B cell (primary cell): ENCODE measurements around the gene LYPD3. TPM values are rescaled to one million over a fixed set of nuclear protein-coding genes. Genes with fewer than 3 reads are reported as not detected.

Experiments used
- ATAC-seq: fragments of 200-7000 bp; cut with Tn5 transposase; one replicate; pipeline ENCODE4 v1.10.0; 2021; ENCODE audit warnings: low read depth, mild to moderate bottlenecking, moderate number of reproducible peaks, moderate library complexity
- CTCF ChIA-PET: fragments of 350-600 bp; sonication (Branson Sonifier 250); formaldehyde crosslinking; loops from one replicate; lab custom pipeline; 2021; ENCODE audit warnings: antibody characterized with exemption, inconsistent platforms; lab: Charles Lee
- POLR2A ChIA-PET: fragments of 350-600 bp; sonication (Branson Sonifier 250); formaldehyde crosslinking; loops from one replicate; lab custom pipeline; 2021; ENCODE audit warnings: antibody characterized with exemption; lab: Charles Lee
- DNase-seq: peaks from one replicate; pipeline ENCODE4 v3.0.0; 2013
- H2AFZ ChIP-seq: 2 replicates; pipeline ENCODE4 v1.6.1; 2012; ENCODE audit warnings: mild to moderate bottlenecking, low read depth, low read length; ENCODE audit not compliant: insufficient read depth, poor library complexity, severe bottlenecking
- H3K27ac ChIP-seq, 2 donors: 1 replicate in 1 of 2; 2 replicates in 1 of 2; pipeline ENCODE4 v1.5.1; 2012 to 2013; ENCODE audit warnings: low read length in 2 of 2, mild to moderate bottlenecking in 2 of 2, moderate library complexity in 1 of 2
- H3K27me3 ChIP-seq, 4 experiments: fragments of 200-600 bp in 1 of 4; sonication (generic) in 1 of 4; replicated peaks in 1 of 4; 1 replicate in 2 of 4; 2 replicates in 2 of 4; pipeline versions ENCODE4 v1.6.1 to v1.7.0; 2013 to 2016; ENCODE audit warnings: low read length in 3 of 4, mild to moderate bottlenecking in 2 of 4, mixed read lengths in 1 of 4, moderate library complexity in 1 of 4; ENCODE audit not compliant: insufficient read depth in 4 of 4, control insufficient read depth in 3 of 4; ENCODE audit errors: control extremely low read depth in 1 of 4
- H3K36me3 ChIP-seq, 2 experiments: replicated peaks in 1 of 2; 1 replicate in 1 of 2; 2 replicates in 1 of 2; pipeline versions ENCODE4 v1.6.1 to v1.7.1; 2013; ENCODE audit warnings: low read length in 1 of 2; ENCODE audit not compliant: insufficient read depth in 2 of 2, control insufficient read depth in 1 of 2; ENCODE audit errors: control extremely low read depth in 1 of 2, extremely low read depth in 1 of 2
- H3K4me1 ChIP-seq, 2 donors: fragments of 200-600 bp in 1 of 2; sonication (generic) in 1 of 2; 1 replicate in 1 of 2; 2 replicates in 1 of 2; pipeline versions ENCODE4 v1.5.1 to v1.6.1; 2013 to 2017; ENCODE audit warnings: low read length in 2 of 2; ENCODE audit not compliant: control insufficient read depth in 2 of 2, insufficient read depth in 2 of 2
- H3K4me2 ChIP-seq: replicated peaks from 2 replicates; pipeline ENCODE3; 2012; ENCODE audit warnings: mild to moderate bottlenecking, low read depth, low read length; ENCODE audit not compliant: poor library complexity, severe bottlenecking
- H3K4me3 ChIP-seq, 5 experiments: fragments of 200-600 bp in 1 of 5; sonication (generic) in 1 of 5; 1 replicate in 3 of 5; 2 replicates in 2 of 5; pipeline versions ENCODE4 v1.5.1 to v1.7.0; 2011 to 2016; ENCODE audit warnings: low read length in 4 of 5, mild to moderate bottlenecking in 4 of 5, low read depth in 2 of 5, control low read depth in 1 of 5, moderate library complexity in 1 of 5; ENCODE audit not compliant: insufficient read depth in 1 of 5; ENCODE audit errors: control extremely low read depth in 1 of 5, extremely low read depth in 1 of 5
- H3K79me2 ChIP-seq: fragments of 200-600 bp; sonication (generic); one replicate; pipeline ENCODE4 v1.6.0; 2016; ENCODE audit warnings: low read length; ENCODE audit not compliant: control insufficient read depth, insufficient read depth
- H3K9ac ChIP-seq: fragments of 200-600 bp; sonication (generic); 2 replicates; pipeline ENCODE4 v1.6.1; 2017; ENCODE audit warnings: mild to moderate bottlenecking, low read length, moderate library complexity
- H3K9me3 ChIP-seq, 3 donors: one replicate each; pipeline versions ENCODE4 v1.6.1 to v1.7.1; 2013; ENCODE audit warnings: low read length in 2 of 3; ENCODE audit not compliant: control insufficient read depth in 2 of 3, insufficient read depth in 1 of 3; ENCODE audit errors: control extremely low read depth in 1 of 3
- H4K20me1 ChIP-seq: 2 replicates; pipeline ENCODE4 v1.6.0; 2012; ENCODE audit warnings: mild to moderate bottlenecking, low read length; ENCODE audit not compliant: insufficient read depth, control insufficient read depth, poor library complexity, severe bottlenecking
- H3K27ac Mint-ChIP-seq: one replicate; pipeline ENCODE4 v1.8.0; 2021; ENCODE audit warnings: mixed read lengths
- H3K27me3 Mint-ChIP-seq: one replicate; pipeline ENCODE4 v1.8.0; 2021; ENCODE audit warnings: mixed read lengths
- H3K4me1 Mint-ChIP-seq: one replicate; pipeline ENCODE4 v1.8.0; 2021; ENCODE audit warnings: mixed read lengths
- H3K4me3 Mint-ChIP-seq: one replicate; pipeline ENCODE4 v1.8.0; 2021; ENCODE audit warnings: mixed read lengths
- H3K9me3 Mint-ChIP-seq: one replicate; pipeline ENCODE4 v1.8.0; 2022; ENCODE audit warnings: mixed read lengths; ENCODE audit not compliant: insufficient read depth
- CTCF ChIP-seq: fragments of 200-600 bp; IDR thresholded peaks from one replicate; pipeline ENCODE4 v1.8.0; 2022; ENCODE audit warnings: antibody characterized with exemption, mild to moderate bottlenecking
- EZH2 ChIP-seq: IDR thresholded peaks from 2 replicates; pipeline ENCODE4 v1.6.1; 2012; ENCODE audit warnings: borderline replicate concordance, low read depth, mild to moderate bottlenecking, moderate library complexity, low read length; ENCODE audit not compliant: insufficient read depth, poor library complexity, severe bottlenecking
- WGBS: methylation state at CpG from one replicate; pipeline ENCODE4 v1.1.5; 2013; ENCODE audit warnings: missing lambda C conversion rate; ENCODE audit not compliant: insufficient coverage; 5-methylcytosine and 5-hydroxymethylcytosine counted together
- intact Hi-C: fragments of 100-400 bp; cut with micrococcal nuclease; formaldehyde crosslinking; loops from one replicate; pipeline ENCODE4 v1.10.0; 2022
- polyA plus RNA-seq: library from polyadenylated mRNA; depleted of rRNA; stranded (reverse); fragments of >200 nt; gene quantifications from 2 replicates; pipeline ENCODE4 v1.2.3, GENCODE V29; 2012
- total RNA-seq, 2 donors: library from RNA; stranded (reverse); fragments of 120-200 nt in 1 of 2; gene quantifications; 1 replicate in 1 of 2; 2 replicates in 1 of 2; pipeline versions ENCODE4 v1.2.3 to v1.2.4, GENCODE V29; 2013 to 2022

The LYPD3 gene
- total and polyA plus RNA-seq, 2 donors (not counting 1 experiment from before 2014, with no cell fraction given): 0.27 to 2.2 TPM

DNA sequence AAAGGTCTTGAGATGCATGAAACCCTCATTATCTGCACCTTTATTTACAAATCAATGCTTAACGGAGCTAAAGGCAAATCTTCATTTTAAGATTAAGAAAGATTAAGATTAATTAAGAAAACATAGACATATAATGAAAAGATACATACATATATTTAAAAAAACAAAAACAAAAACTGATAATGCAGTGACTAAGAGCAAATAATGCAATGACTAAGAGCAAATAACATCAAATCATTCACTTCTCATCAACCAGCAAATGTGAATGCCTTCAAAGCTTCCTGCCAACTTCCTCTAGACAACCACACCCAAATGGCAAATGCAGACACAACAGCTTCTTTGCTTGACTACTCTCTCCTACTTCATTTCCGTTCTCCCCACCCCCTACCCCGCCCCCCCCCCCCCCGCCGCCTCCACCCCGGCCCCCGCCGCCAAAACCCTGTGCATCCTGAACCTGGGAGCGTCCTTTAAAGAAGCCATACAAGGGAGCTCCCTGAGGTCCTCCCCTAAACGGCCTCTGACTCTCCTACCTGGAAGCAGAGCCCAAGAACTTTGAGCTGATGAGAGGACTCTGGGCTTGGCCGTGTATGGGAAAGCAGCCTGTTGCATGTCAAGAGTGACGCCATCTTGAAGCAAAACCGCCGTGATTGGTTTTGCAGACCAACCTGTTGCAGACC, 26.2 kb downstream of the LYPD3 start:
- H3K27me3 Mint-ChIP-seq: no peaks in the 10 kb centered on the region
- H3K4me3 Mint-ChIP-seq: peak overlapping the region; percentile 40
- POLR2A ChIA-PET: interaction anchor here (0.5 to 2.0 kb wide), 5 partner anchors 13 to 94 kb away, joined by 3 to 14 read pairs (median 4); partner anchors contain the start of gene ZNF575
- H3K9ac ChIP-seq: peak overlapping the region; percentile 33
- TF ChIP-seq CTCF: no peak
- no peak for TF ChIP-seq EZH2
- no peak overlapping the region for H2AFZ ChIP-seq
- peak overlapping the region in 1 of 5 experiments; percentile 34 for H3K4me3 ChIP-seq
- H3K36me3 ChIP-seq: no peaks in the 10 kb centered on the region
- H3K4me1 Mint-ChIP-seq: peaks cover 29% of the 10 kb centered on the region
- H3K79me2 ChIP-seq: no peaks in the 10 kb centered on the region
- DNase-seq (peak; percentile 68), ATAC-seq (peak; percentile 80)
- H3K4me1 ChIP-seq: peaks cover 22 to 28% of the 10 kb centered on the region in 2 donors
- peak overlapping the region; percentile 83 for H3K27ac Mint-ChIP-seq
- no peaks in the 10 kb centered on the region for H3K9me3 Mint-ChIP-seq
- CTCF ChIA-PET: interaction anchor here (0.8 to 10.1 kb wide), 12 partner anchors 8 to 348 kb away, joined by 3 to 127 read pairs (median 4); no protein-coding TSS in a partner anchor
- H3K27ac ChIP-seq: peak overlapping the region; percentile 6 to 77
- peaks cover 0 to 7% (median 0%) of the 10 kb centered on the region in 3 donors for H3K9me3 ChIP-seq
- H3K4me2 ChIP-seq: peak overlapping the region; percentile 62
- H4K20me1 ChIP-seq: no peaks in the 10 kb centered on the region
- no peaks in the 10 kb centered on the region for H3K27me3 ChIP-seq
- 72% methylated on average over 6 of the region's 14 CpGs for WGBS
- intact Hi-C loops: no loop called here
